Dendritic cell treated with granulocyte-macrophage colony-stimulating factor and Interleukin-4, amounts not matched to agents 40 ng/mL and 50 ng/mL, for 4 days (primary cell): ENCODE results near the gene NHLH1.

ENCODE experiments used
- H3K27ac Mint-ChIP-seq: one replicate; pipeline ENCODE4 v1.8.0; 2022; ENCODE audit warnings: mild to moderate bottlenecking, mixed read lengths
- H3K27me3 Mint-ChIP-seq: one replicate; pipeline ENCODE4 v1.8.0; 2022; ENCODE audit warnings: mild to moderate bottlenecking, mixed read lengths
- H3K36me3 Mint-ChIP-seq: one replicate; pipeline ENCODE4 v1.8.0; 2022; ENCODE audit warnings: low read depth, mixed read lengths
- H3K4me1 Mint-ChIP-seq: one replicate; pipeline ENCODE4 v1.8.0; 2022; ENCODE audit warnings: low read depth, mixed read lengths
- H3K4me3 Mint-ChIP-seq: one replicate; pipeline ENCODE4 v1.8.0; 2022; ENCODE audit warnings: mild to moderate bottlenecking, moderate library complexity, mixed read lengths
- H3K9me3 Mint-ChIP-seq: one replicate; pipeline ENCODE4 v1.8.0; 2022; ENCODE audit warnings: mixed read lengths
- intact Hi-C: fragments of 100-400 bp; cut with micrococcal nuclease; formaldehyde crosslinking; loops from one replicate; pipeline ENCODE4 v1.15.0; 2022

NHLH1 gene

GRCh38 chr1:160416369-160416768, 49.5 kb downstream of the NHLH1 start:
- no peaks in the 10 kb centered on the region for H3K9me3 Mint-ChIP-seq
- H3K36me3 Mint-ChIP-seq: no peaks in the 10 kb centered on the region
- peaks cover 20% of the 10 kb centered on the region for H3K27me3 Mint-ChIP-seq
- intact Hi-C loops: no loop called here
- H3K4me1 Mint-ChIP-seq: no peaks in the 10 kb centered on the region
- no peak overlapping the region for H3K4me3 Mint-ChIP-seq
- no peak overlapping the region for H3K27ac Mint-ChIP-seq

- Mint-ChIP-seq H3K4me1 (peaks cover 7% of the 10 kb centered on the region), H3K27me3 (peaks cover 17% of the 10 kb centered on the region), H3K4me3 (no peak overlapping the region), H3K27ac (no peak overlapping the region), H3K9me3 (no peaks in the 10 kb centered on the region), H3K36me3 (no peaks in the 10 kb centered on the region)
- intact Hi-C loops: no loop called here
Measured at GRCh38 chr1:160418483-160418882, 51.6 kb downstream of the NHLH1 start.

- no peak overlapping the region for H3K27ac Mint-ChIP-seq
- H3K27me3 Mint-ChIP-seq: peaks cover 17% of the 10 kb centered on the region
- peaks cover 7% of the 10 kb centered on the region for H3K4me1 Mint-ChIP-seq
- intact Hi-C loops: no loop called here
- no peak overlapping the region for H3K4me3 Mint-ChIP-seq
- no peaks in the 10 kb centered on the region for H3K36me3 Mint-ChIP-seq
- no peaks in the 10 kb centered on the region for H3K9me3 Mint-ChIP-seq
Measured at GRCh38 chr1:160419150-160419837, 52.4 kb downstream of the NHLH1 start.

GRCh38 chr1:160419838-160420169, 52.9 kb downstream of the NHLH1 start:
- Mint-ChIP-seq H3K27ac (peak overlapping the region; percentile 63), H3K4me3 (no peak overlapping the region), H3K27me3 (peaks cover 17% of the 10 kb centered on the region), H3K36me3 (no peaks in the 10 kb centered on the region), H3K9me3 (no peaks in the 10 kb centered on the region), H3K4me1 (peaks cover 7% of the 10 kb centered on the region)
- intact Hi-C loops: loop anchor here (10.0 kb wide), 1 partner anchor 415 kb away; no protein-coding TSS in a partner anchor

GRCh38 chr1:160420881-160421842, 54.3 kb downstream of the NHLH1 start:
- intact Hi-C loops: loop anchor here (10.0 kb wide), 1 partner anchor 414 kb away; no protein-coding TSS in a partner anchor
- H3K27ac Mint-ChIP-seq: peak overlapping the region; percentile 63
- no peak overlapping the region for H3K4me3 Mint-ChIP-seq
- H3K4me1 Mint-ChIP-seq: peaks cover 7% of the 10 kb centered on the region
- H3K27me3 Mint-ChIP-seq: peaks cover 17% of the 10 kb centered on the region
- no peaks in the 10 kb centered on the region for H3K36me3 Mint-ChIP-seq
- H3K9me3 Mint-ChIP-seq: no peaks in the 10 kb centered on the region

- Mint-ChIP-seq H3K36me3 (no peaks in the 10 kb centered on the region), H3K27me3 (peaks cover 14% of the 10 kb centered on the region), H3K4me3 (no peak overlapping the region), H3K4me1 (peaks cover 7% of the 10 kb centered on the region), H3K9me3 (no peaks in the 10 kb centered on the region), H3K27ac (no peak overlapping the region)
- intact Hi-C loops: loop anchor here (10.0 kb wide), 1 partner anchor 413 kb away; no protein-coding TSS in a partner anchor
Measured at GRCh38 chr1:160421881-160422280, 55.0 kb downstream of the NHLH1 start.
